Subcutaneous abdominal adipose tissue (tissue), 5 donors: ENCODE data around the gene PERM1.
"Not testable (repeated sequence)": the region's sequence is repeated elsewhere in the genome, so short reads cannot be mapped to it uniquely, and the experiment has no call there.

Experiments
- H3K27ac ChIP-seq: one replicate; pipeline ENCODE4 v1.7.0; 2013; ENCODE audit warnings: low read depth, mild to moderate bottlenecking, inconsistent platforms, low read length, moderate library complexity
- H3K27me3 ChIP-seq, 5 donors: one replicate each; pipeline ENCODE4 v1.7.0; 2013; ENCODE audit warnings: low read length in 5 of 5, inconsistent platforms in 1 of 5; ENCODE audit not compliant: control insufficient read depth in 5 of 5, insufficient read depth in 4 of 5
- H3K36me3 ChIP-seq, 5 donors: one replicate each; pipeline ENCODE4 v1.7.0; 2013; ENCODE audit warnings: low read length in 5 of 5; ENCODE audit not compliant: control insufficient read depth in 5 of 5, insufficient read depth in 5 of 5
- H3K4me1 ChIP-seq, 5 donors: one replicate each; pipeline ENCODE4 v1.7.0; 2013; ENCODE audit warnings: low read length in 5 of 5, mild to moderate bottlenecking in 3 of 5, moderate library complexity in 1 of 5; ENCODE audit not compliant: control insufficient read depth in 5 of 5, insufficient read depth in 5 of 5
- H3K4me3 ChIP-seq, 5 donors: one replicate each; pipeline ENCODE4 v1.7.0; 2013; ENCODE audit warnings: low read length in 5 of 5, low read depth in 1 of 5
- H3K9ac ChIP-seq, 5 donors: one replicate each; pipeline ENCODE4 v1.7.0; 2013; ENCODE audit warnings: low read length in 5 of 5, mild to moderate bottlenecking in 4 of 5, moderate library complexity in 3 of 5
- H3K9me3 ChIP-seq, 5 donors: one replicate each; pipeline ENCODE4 v1.7.0; 2013; ENCODE audit warnings: low read length in 5 of 5; ENCODE audit not compliant: control insufficient read depth in 5 of 5
- donor health status: healthy.
- donor health status: healthy.
- donor health status: healthy.
- donor health status: healthy.
- donor health status: healthy.

Gene PERM1

DNA sequence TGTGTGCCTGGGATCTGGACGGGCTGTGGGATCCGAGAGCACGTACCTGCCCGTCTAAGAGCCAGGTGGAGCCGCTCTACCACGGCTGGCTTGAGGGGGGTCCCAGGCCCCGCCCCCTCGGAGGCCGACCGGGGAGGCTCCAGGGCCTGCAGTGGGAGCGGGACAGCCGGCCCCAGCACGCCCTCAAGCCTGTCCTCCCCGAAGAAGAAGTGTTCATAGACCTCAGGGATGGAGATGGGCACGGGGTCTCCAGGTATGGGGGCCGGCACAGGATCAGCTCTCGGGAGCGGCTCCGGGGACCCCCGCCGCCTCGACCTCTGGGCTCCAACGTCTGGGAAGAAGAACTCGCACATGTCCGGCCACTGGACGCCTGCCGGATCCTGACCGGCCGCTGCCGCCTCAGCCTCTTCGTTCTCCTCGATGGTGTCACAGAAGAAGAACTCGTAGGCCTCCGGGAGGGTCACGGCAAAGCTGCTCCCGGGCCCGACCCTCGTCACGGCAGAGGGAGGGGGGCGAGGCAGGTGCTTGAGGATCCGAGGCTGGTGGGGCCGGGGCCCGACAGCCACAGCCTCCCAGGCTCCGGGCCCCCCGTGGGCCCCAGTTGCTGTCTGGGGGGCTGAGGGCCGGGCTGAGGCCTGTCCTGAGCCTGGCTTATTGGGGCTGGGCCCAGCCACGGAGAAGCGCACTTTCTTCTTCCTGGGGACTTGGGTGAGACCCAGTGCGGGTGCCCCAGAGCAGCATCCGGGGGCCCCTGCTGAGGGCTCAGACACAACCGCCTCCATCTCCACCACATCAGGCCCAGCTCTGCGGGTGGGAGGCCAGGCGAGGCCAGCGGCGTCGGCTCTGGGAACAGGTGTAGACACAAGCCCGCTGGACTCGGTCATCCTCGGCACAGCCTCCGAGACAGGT lies 2.8 kb downstream of the PERM1 start:
- Histone ChIP-seq H3K4me3 (no peak overlapping the region), H3K27ac (no peak overlapping the region)

DNA sequence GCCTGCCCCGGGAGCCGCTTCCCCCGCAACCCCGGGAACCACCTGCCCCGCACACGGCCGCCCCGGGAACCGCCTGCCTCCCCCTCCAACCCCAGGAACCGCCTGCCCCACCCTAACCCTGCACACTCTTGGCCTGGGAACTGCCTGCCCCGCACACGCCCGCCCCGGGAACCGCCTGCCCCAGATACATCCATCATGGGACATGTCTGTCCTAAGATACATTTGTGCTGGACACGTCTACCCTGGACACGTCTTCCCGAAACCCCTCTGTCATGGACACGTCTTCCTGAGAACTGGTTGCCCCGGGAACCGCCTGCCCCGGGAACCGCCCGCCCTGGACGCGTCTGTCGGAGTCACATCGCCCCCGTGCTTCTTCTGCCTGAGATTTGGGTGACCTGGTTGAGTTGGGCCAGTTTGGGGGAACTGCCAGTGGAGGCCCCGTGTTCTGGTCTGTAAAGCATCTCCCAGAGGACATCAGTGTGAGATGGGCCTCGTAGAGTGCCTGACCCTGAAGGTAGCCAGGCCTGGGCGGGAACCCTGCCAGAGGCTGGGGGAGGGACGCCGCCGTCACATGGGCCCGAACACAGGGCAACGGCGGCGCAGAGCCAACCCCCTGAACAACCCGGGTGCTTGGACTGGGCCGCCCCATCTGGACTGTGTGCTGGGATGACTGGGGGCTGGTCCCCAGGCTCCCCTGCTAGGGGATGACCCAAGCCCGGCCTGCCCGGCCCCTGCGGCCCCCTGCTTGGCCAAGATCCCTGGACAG lies 3.6 kb downstream of the PERM1 start:
- Histone ChIP-seq H3K36me3 (no peaks in the 10 kb centered on the region), H3K4me3 (no peak overlapping the region), H3K27me3 (peaks cover 23 to 64% (median 56%) of the 10 kb centered on the region in 5 donors), H3K9ac (peak overlapping the region in 1 of 5 donors; percentile 26), H3K27ac (no peak overlapping the region), H3K4me1 (peaks cover 2 to 7% (median 5%) of the 10 kb centered on the region in 5 donors), H3K9me3 (no peaks in the 10 kb centered on the region)

More for the DNA sequence above, 2.8 kb downstream of the PERM1 start:
- H3K27me3 ChIP-seq = peaks cover 18 to 61% (median 54%) of the 10 kb centered on the region in 5 donors
- peaks cover 2 to 7% (median 5%) of the 10 kb centered on the region in 5 donors for H3K4me1 ChIP-seq
- no peaks in the 10 kb centered on the region for H3K9me3 ChIP-seq
- no peaks in the 10 kb centered on the region for H3K36me3 ChIP-seq
- H3K9ac ChIP-seq = no peak overlapping the region

- H3K27me3 ChIP-seq = peaks cover 29 to 61% (median 53%) of the 10 kb centered on the region in 5 donors
- H3K9me3 ChIP-seq, H3K9ac ChIP-seq, H3K4me1 ChIP-seq, H3K36me3 ChIP-seq, H3K27ac ChIP-seq, H3K4me3 ChIP-seq: not testable (repeated sequence)
Measured at GRCh38 chr1:976791-977190, 5.1 kb downstream of the PERM1 start.

DNA sequence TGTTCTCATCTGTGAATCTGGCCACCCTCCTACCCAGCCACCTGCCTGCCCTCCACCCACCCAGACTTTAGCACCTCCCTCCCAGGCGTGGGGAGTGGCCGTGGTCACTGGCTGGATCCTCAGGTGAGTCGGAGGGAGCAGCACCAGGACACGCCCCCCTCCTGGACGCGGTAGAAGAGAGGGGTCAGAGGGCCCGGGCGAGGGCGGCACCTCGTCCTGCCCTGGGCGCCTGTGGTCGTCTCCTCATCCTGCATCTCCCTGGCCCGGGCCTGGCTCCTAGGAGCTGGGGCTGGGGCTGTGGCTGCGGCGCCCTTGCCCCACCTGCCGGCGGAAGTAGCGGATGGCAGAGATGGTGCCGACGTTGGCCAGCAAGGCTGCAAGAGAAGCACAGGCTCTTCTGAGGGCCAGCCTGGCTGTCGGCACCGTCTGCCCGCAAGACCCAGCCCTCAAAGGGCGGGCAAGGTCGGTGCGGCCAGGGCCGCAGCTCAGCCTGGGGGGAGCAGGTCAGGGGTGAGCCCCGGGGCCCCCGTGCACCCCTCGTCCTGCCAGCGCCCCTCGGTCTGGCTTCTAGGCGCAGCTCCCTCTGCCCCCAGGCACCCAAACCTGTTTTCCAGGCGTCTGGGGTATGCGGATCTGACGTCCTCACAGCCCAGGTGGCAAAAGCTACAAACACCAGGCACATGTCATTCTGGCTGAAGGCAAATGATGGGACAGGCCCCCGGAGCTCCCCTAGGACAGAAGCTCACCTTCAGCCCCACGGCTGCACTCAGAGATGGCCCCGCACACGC lies 5.8 kb downstream of the PERM1 start:
- peak overlapping the region in 1 of 5 donors; percentile 11 for H3K9ac ChIP-seq

GRCh38 chr1:975365-975764 lies 6.5 kb downstream of the PERM1 start:
- peaks cover 2 to 7% (median 3%) of the 10 kb centered on the region in 5 donors for H3K4me1 ChIP-seq
- no peaks in the 10 kb centered on the region for H3K9me3 ChIP-seq
- no peak overlapping the region for H3K9ac ChIP-seq
- H3K27ac ChIP-seq = no peak overlapping the region
- H3K4me3 ChIP-seq = no peak overlapping the region
- no peaks in the 10 kb centered on the region for H3K36me3 ChIP-seq
- H3K27me3 ChIP-seq = peaks cover 32 to 69% (median 60%) of the 10 kb centered on the region in 5 donors

More for the DNA sequence above, 5.8 kb downstream of the PERM1 start:
- no peaks in the 10 kb centered on the region for H3K36me3 ChIP-seq
- H3K4me3 ChIP-seq = no peak overlapping the region
- peaks cover 2 to 7% (median 3%) of the 10 kb centered on the region in 5 donors for H3K4me1 ChIP-seq
- H3K27me3 ChIP-seq = peaks cover 29 to 64% (median 54%) of the 10 kb centered on the region in 5 donors
- H3K9me3 ChIP-seq = no peaks in the 10 kb centered on the region
- H3K27ac ChIP-seq = no peak overlapping the region

GRCh38 chr1:974687-975328 lies 7.1 kb downstream of the PERM1 start:
- no peak overlapping the region for H3K4me3 ChIP-seq
- H3K36me3 ChIP-seq = no peaks in the 10 kb centered on the region
- no peaks in the 10 kb centered on the region for H3K9me3 ChIP-seq
- H3K27ac ChIP-seq = no peak overlapping the region
- no peak overlapping the region for H3K9ac ChIP-seq
- peaks cover 2 to 7% (median 3%) of the 10 kb centered on the region in 5 donors for H3K4me1 ChIP-seq
- H3K27me3 ChIP-seq = peaks cover 34 to 69% (median 64%) of the 10 kb centered on the region in 5 donors

GRCh38 chr1:974293-974640 lies 7.6 kb downstream of the PERM1 start:
- H3K4me3 ChIP-seq = no peak overlapping the region
- H3K9ac ChIP-seq = no peak overlapping the region
- H3K4me1 ChIP-seq = peaks cover 2 to 7% (median 3%) of the 10 kb centered on the region in 5 donors
- H3K27me3 ChIP-seq = peaks cover 31 to 70% (median 65%) of the 10 kb centered on the region in 5 donors
- H3K9me3 ChIP-seq = no peaks in the 10 kb centered on the region
- no peaks in the 10 kb centered on the region for H3K36me3 ChIP-seq
- no peak overlapping the region for H3K27ac ChIP-seq

GRCh38 chr1:973459-974292 lies 8.2 kb downstream of the PERM1 start:
- Histone ChIP-seq H3K9me3 (no peaks in the 10 kb centered on the region), H3K36me3 (no peaks in the 10 kb centered on the region), H3K4me3 (no peak overlapping the region), H3K27ac (no peak overlapping the region), H3K4me1 (peaks cover 2 to 7% (median 3%) of the 10 kb centered on the region in 5 donors), H3K27me3 (peaks cover 30 to 75% (median 68%) of the 10 kb centered on the region in 5 donors), H3K9ac (no peak overlapping the region)
